SK-N-SH (cell line): ENCODE measurements around the gene CPNE7. TPM values are rescaled to one million over a fixed set of nuclear protein-coding genes. Genes with fewer than 3 reads are reported as not detected.

Source experiments
- CTCF ChIA-PET: fragments of 300-600, 350-600 bp; formaldehyde crosslinking; extraction: SDS; loops from one replicate; lab custom pipeline; 2021; lab: Yijun Ruan, JAX
- POLR2A ChIA-PET: fragments of 350-600 bp; sonication (Branson Sonifier 250); formaldehyde crosslinking; extraction: SDS; loops from one replicate; lab custom pipeline; 2020; ENCODE audit warnings: antibody characterized with exemption, inconsistent platforms; lab: Yijun Ruan, JAX
- DNase-seq: peaks from one replicate; pipeline ENCODE4 v3.0.0; 2012
- H2AFZ ChIP-seq: fragments of 200-600 bp; sonication (generic); 2 replicates; pipeline ENCODE4 v1.8.1; 2016; ENCODE audit warnings: antibody characterized with exemption, mild to moderate bottlenecking, low read depth
- H3F3A ChIP-seq: fragments of 200-600 bp; sonication (generic); replicated peaks from 2 replicates; pipeline ENCODE3; 2016; ENCODE audit warnings: antibody characterized with exemption, mild to moderate bottlenecking; ENCODE audit not compliant: insufficient read depth
- H3K27ac ChIP-seq, 2 experiments: fragments of 200-500 bp in 1 of 2; fragments of 200-600 bp in 1 of 2; sonication (Bioruptor generic) in 1 of 2; sonication (generic), shearing (Covaris generic) in 1 of 2; 2 replicates each; pipeline versions ENCODE4 v1.5.1 to v1.6.1; 2014 to 2016; ENCODE audit warnings: low read depth in 2 of 2, inconsistent platforms in 1 of 2, low read length in 1 of 2, mild to moderate bottlenecking in 1 of 2, mixed read lengths in 1 of 2
- H3K27me3 ChIP-seq: fragments of 200-600 bp; sonication (generic), shearing (Covaris generic); 2 replicates; pipeline ENCODE4 v1.6.1; 2016; ENCODE audit warnings: mixed run types; ENCODE audit not compliant: insufficient read depth
- H3K36me3 ChIP-seq, 2 experiments: fragments of 200-500 bp in 1 of 2; fragments of 200-600 bp in 1 of 2; sonication (Bioruptor generic) in 1 of 2; sonication (generic) in 1 of 2; replicated peaks in 1 of 2; 2 replicates each; pipeline versions ENCODE3 to v1.5.1; 2014 to 2016; ENCODE audit warnings: low read length in 1 of 2, mild to moderate bottlenecking in 1 of 2; ENCODE audit not compliant: insufficient read depth in 2 of 2, control insufficient read depth in 1 of 2
- H3K4me1 ChIP-seq, 2 experiments: fragments of 200-500 bp in 1 of 2; fragments of 200-600 bp in 1 of 2; sonication (Bioruptor generic) in 1 of 2; sonication (generic), shearing (Covaris generic) in 1 of 2; 2 replicates each; pipeline versions ENCODE4 v1.5.1 to v1.6.1; 2014 to 2016; ENCODE audit warnings: low read depth in 1 of 2, low read length in 1 of 2, mixed run types in 1 of 2; ENCODE audit not compliant: insufficient read depth in 2 of 2, control insufficient read depth in 1 of 2
- H3K4me2 ChIP-seq: fragments of 200-600 bp; sonication (generic), shearing (Covaris generic); 2 replicates; pipeline ENCODE4 v1.6.1; 2017; ENCODE audit warnings: mixed run types
- H3K4me3 ChIP-seq, 2 experiments: fragments of 200-500 bp in 1 of 2; fragments of 200-600 bp in 1 of 2; sonication (Bioruptor generic) in 1 of 2; sonication (generic), shearing (Covaris generic) in 1 of 2; 2 replicates each; pipeline versions ENCODE4 v1.5.1 to v1.8.1; 2014 to 2016; ENCODE audit warnings: low read depth in 2 of 2, inconsistent platforms in 1 of 2, low read length in 1 of 2, mild to moderate bottlenecking in 1 of 2, mixed read lengths in 1 of 2, moderate library complexity in 1 of 2
- H3K79me2 ChIP-seq: fragments of 200-600 bp; sonication (generic); 2 replicates; pipeline ENCODE4 v1.8.1; 2017; ENCODE audit warnings: mild to moderate bottlenecking; ENCODE audit not compliant: insufficient read depth
- H3K9ac ChIP-seq: fragments of 200-600 bp; sonication (generic); 2 replicates; pipeline ENCODE4 v1.6.1; 2017; ENCODE audit warnings: mixed run types
- H3K9me2 ChIP-seq: fragments of 200-600 bp; sonication (generic); 2 replicates; pipeline ENCODE4 v1.6.1; 2017; ENCODE audit warnings: mixed run types
- H3K9me3 ChIP-seq: fragments of 200-600 bp; sonication (generic); 2 replicates; pipeline ENCODE4 v1.6.1; 2017; ENCODE audit warnings: mixed run types, mild to moderate bottlenecking, moderate library complexity
- H4K20me1 ChIP-seq: fragments of 200-600 bp; sonication (generic); 2 replicates; pipeline ENCODE4 v1.6.1; 2017; ENCODE audit warnings: mild to moderate bottlenecking, mixed run types; ENCODE audit not compliant: insufficient read depth
- CHD2 ChIP-seq: fragments of 150-350 bp; IDR thresholded peaks from 2 replicates; pipeline ENCODE4 v1.6.1; 2018; ENCODE audit warnings: low read length; ENCODE audit not compliant: partially characterized antibody
- FOXJ3 ChIP-seq: sonication (generic); formaldehyde crosslinking; IDR thresholded peaks from 2 replicates; pipeline ENCODE4 v1.5.1; 2020; ENCODE audit warnings: mild to moderate bottlenecking, missing genetic modification reagents
- GABPA ChIP-seq: IDR thresholded peaks from 2 replicates; pipeline ENCODE4 v1.4.0; 2012; ENCODE audit warnings: low read depth, mild to moderate bottlenecking
- MEF2A ChIP-seq: IDR thresholded peaks from 2 replicates; pipeline ENCODE4 v1.4.0; 2012; ENCODE audit warnings: low read depth, borderline replicate concordance
- MXI1 ChIP-seq: IDR thresholded peaks from 2 replicates; pipeline ENCODE4 v1.6.1; 2012; ENCODE audit warnings: mild to moderate bottlenecking, low read depth, low read length, improper control_type of control experiment
- RCOR1 ChIP-seq: fragments of 150-350 bp; IDR thresholded peaks from 2 replicates; pipeline ENCODE4 v1.6.1; 2017; ENCODE audit warnings: antibody characterized with exemption, low read length
- RXRA ChIP-seq: IDR thresholded peaks from 2 replicates; pipeline ENCODE4 v1.4.0; 2012; ENCODE audit warnings: low read depth, mild to moderate bottlenecking, borderline replicate concordance
- SIN3A ChIP-seq: IDR thresholded peaks from 2 replicates; pipeline ENCODE4 v1.6.1; 2012; ENCODE audit warnings: low read depth, mild to moderate bottlenecking, low read length, moderate library complexity, borderline replicate concordance
- SMC3 ChIP-seq: IDR thresholded peaks from 2 replicates; pipeline ENCODE4 v1.6.1; 2012; ENCODE audit warnings: low read depth, low read length, improper control_type of control experiment
- TAF1 ChIP-seq: IDR thresholded peaks from 2 replicates; pipeline ENCODE4 v1.6.1; 2012; ENCODE audit warnings: low read depth, mild to moderate bottlenecking, low read length, moderate library complexity, borderline replicate concordance
- YY1 ChIP-seq: IDR thresholded peaks from 2 replicates; pipeline ENCODE4 v1.4.0; 2012; ENCODE audit warnings: low read depth, mild to moderate bottlenecking
- WGBS: methylation state at CpG from one replicate; pipeline ENCODE4 v1.1.6; 2017; ENCODE audit warnings: low lambda C conversion rate; 5-methylcytosine and 5-hydroxymethylcytosine counted together
- polyA plus RNA-seq, 3 experiments: library from polyadenylated mRNA; depleted of rRNA; stranded (reverse); fragments of >200 nt; gene quantifications; 2 replicates each; pipeline ENCODE4 v1.2.3, GENCODE V29; 2012
- TF ChIP-seq, protein P1 (sequence below): IDR thresholded peaks from 2 replicates; pipeline ENCODE4 v1.4.0; 2012; ENCODE audit warnings: low read depth, borderline replicate concordance
- TF ChIP-seq, protein P2 (sequence below): fragments of 150-350 bp; IDR thresholded peaks from 2 replicates; pipeline ENCODE4 v1.6.1; 2016; ENCODE audit warnings: mild to moderate bottlenecking, low read depth, low read length

Gene CPNE7
- polyA plus RNA-seq, 1 of the 3 experiments (the other 2 are of a cell fraction) = 3.9 TPM

DNA sequence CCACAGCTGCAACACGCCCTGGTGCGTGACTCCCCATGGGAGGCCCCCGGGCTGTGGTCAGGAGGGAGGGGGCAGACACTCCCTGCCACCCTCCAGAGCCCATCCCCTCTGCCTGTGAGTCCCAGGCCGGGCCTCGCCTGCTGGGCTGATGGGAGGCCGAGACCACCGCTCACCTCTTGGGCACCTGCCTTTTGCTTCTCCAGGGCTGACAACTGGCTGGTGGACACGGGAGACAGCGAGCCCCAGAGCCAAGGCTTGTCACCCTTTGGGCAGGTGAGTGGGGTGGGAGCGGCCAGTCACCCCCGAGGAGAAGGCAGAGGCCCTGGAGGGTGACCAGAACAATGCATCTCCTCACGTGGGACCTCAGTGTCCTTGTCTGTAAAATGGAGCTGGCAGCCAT is 61.1 kb downstream of the CPNE7 start:
- Histone ChIP-seq H3K4me2 (no peak overlapping the region), H3K4me3 (no peak overlapping the region), H4K20me1 (no peaks in the 10 kb centered on the region), H3K4me1 (peaks cover 10 to 14% of the 10 kb centered on the region in 2 experiments; a peak in 3 of 4 replicates), H3K79me2 (no peaks in the 10 kb centered on the region), H3F3A (peaks cover 20% of the 10 kb centered on the region), H3K27ac (no peak overlapping the region), H3K9me2 (no peaks in the 10 kb centered on the region), H3K36me3 (no peaks in the 10 kb centered on the region), H3K9me3 (no peaks in the 10 kb centered on the region), H2AFZ (no peak overlapping the region), H3K9ac (no peak overlapping the region), H3K27me3 (no peaks in the 10 kb centered on the region)
- ChIA-PET POLR2A (no interaction called here), CTCF (interaction anchor here (1.2 to 1.8 kb wide), 3 partner anchors 17 to 71 kb away, joined by 4 to 6 read pairs (median 5); no protein-coding TSS in a partner anchor)
- no peak for DNase-seq
- TF ChIP-seq CHD2 (no peak), RXRA (no peak), FOXJ3 (no peak), YY1 (no peak)
- WGBS = no CpG with 5 or more reads among the region's 12 CpGs

DNA sequence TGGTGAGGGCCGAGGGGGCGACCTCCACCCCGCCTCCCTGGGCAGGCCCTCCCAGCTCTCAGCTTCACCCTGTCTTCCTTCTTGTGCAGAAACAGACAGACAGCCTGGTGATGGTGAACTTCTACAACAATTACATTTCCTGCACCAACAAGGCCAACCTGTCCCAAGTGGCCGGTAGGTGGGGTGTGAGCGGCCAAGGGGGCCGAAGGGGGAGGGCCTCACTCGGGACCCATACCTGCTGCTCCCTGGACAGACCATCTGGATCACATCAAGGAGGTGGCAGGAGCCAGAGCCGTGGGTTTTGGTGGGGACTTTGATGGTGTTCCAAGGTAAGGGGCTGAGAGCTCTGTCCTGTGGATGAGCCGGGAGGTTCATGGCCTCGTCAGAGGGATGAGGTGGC is 61.8 kb downstream of the CPNE7 start:
- no peaks in the 10 kb centered on the region for H3K79me2 ChIP-seq
- H4K20me1 ChIP-seq = no peaks in the 10 kb centered on the region
- no peaks in the 10 kb centered on the region for H3K9me3 ChIP-seq
- no peak overlapping the region for H2AFZ ChIP-seq
- no peak overlapping the region for H3K27ac ChIP-seq
- CTCF ChIA-PET = interaction anchor here (1.2 to 1.8 kb wide), 3 partner anchors 16 to 72 kb away, joined by 4 to 6 read pairs (median 5); no protein-coding TSS in a partner anchor
- POLR2A ChIA-PET = no interaction called here
- peaks cover 9 to 13% of the 10 kb centered on the region in 2 experiments; a peak in 3 of 4 replicates for H3K4me1 ChIP-seq
- no peak for DNase-seq
- TF ChIP-seq SMC3 (no peak), RCOR1 (no peak), FOXJ3 (no peak), TAF1 (no peak), MXI1 (no peak), MEF2A (no peak), SIN3A (no peak), GABPA (no peak), CHD2 (no peak)
- TF ChIP-seq, protein P1, sequence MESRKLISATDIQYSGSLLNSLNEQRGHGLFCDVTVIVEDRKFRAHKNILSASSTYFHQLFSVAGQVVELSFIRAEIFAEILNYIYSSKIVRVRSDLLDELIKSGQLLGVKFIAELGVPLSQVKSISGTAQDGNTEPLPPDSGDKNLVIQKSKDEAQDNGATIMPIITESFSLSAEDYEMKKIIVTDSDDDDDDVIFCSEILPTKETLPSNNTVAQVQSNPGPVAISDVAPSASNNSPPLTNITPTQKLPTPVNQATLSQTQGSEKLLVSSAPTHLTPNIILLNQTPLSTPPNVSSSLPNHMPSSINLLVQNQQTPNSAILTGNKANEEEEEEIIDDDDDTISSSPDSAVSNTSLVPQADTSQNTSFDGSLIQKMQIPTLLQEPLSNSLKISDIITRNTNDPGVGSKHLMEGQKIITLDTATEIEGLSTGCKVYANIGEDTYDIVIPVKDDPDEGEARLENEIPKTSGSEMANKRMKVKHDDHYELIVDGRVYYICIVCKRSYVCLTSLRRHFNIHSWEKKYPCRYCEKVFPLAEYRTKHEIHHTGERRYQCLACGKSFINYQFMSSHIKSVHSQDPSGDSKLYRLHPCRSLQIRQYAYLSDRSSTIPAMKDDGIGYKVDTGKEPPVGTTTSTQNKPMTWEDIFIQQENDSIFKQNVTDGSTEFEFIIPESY = no peak
- TF ChIP-seq, protein P2, sequence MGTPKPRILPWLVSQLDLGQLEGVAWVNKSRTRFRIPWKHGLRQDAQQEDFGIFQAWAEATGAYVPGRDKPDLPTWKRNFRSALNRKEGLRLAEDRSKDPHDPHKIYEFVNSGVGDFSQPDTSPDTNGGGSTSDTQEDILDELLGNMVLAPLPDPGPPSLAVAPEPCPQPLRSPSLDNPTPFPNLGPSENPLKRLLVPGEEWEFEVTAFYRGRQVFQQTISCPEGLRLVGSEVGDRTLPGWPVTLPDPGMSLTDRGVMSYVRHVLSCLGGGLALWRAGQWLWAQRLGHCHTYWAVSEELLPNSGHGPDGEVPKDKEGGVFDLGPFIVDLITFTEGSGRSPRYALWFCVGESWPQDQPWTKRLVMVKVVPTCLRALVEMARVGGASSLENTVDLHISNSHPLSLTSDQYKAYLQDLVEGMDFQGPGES = no peak
- no peak overlapping the region for H3K4me3 ChIP-seq
- 66% methylated on average over 7 of the region's 10 CpGs for WGBS
- no peaks in the 10 kb centered on the region for H3K9me2 ChIP-seq
- no peak overlapping the region for H3K9ac ChIP-seq
- no peaks in the 10 kb centered on the region for H3K27me3 ChIP-seq
- H3F3A ChIP-seq = peaks cover 16% of the 10 kb centered on the region
- H3K4me2 ChIP-seq = no peak overlapping the region
- no peaks in the 10 kb centered on the region for H3K36me3 ChIP-seq
